Right lobe of liver (tissue), 6 donors: Measurements from ENCODE around the gene TMEM255B. TPM values are rescaled to one million over a fixed set of nuclear protein-coding genes. Genes with fewer than 3 reads are reported as not detected.

Source experiments
- ATAC-seq, 4 donors: fragments of 200-7000 bp; cut with Tn5 transposase; one replicate each; pipeline ENCODE4 v1.9.1; 2020; ENCODE audit warnings: mild to moderate bottlenecking in 4 of 4, moderate library complexity in 4 of 4
- DNase-seq, 3 donors: peaks; one replicate each; pipeline ENCODE4 v3.0.0-alpha.2; 2020
- H3K27ac ChIP-seq, 3 donors: fragments of 200-600 bp; one replicate each; pipeline ENCODE4 v1.8.0; 2022
- H3K27me3 ChIP-seq, 2 donors: fragments of 200-600 bp; one replicate each; pipeline ENCODE4 v1.8.0; 2022
- H3K36me3 ChIP-seq, 4 donors: fragments of 200-600 bp; sonication (generic) in 1 of 4; one replicate each; pipeline versions ENCODE4 v1.5.1 to v1.8.0; 2017 to 2022; ENCODE audit warnings: control low read depth in 1 of 4
- H3K4me1 ChIP-seq, 4 donors: fragments of 200-600 bp; sonication (generic) in 1 of 4; one replicate each; pipeline versions ENCODE4 v1.5.1 to v1.8.0; 2017 to 2022; ENCODE audit warnings: control low read depth in 1 of 4
- H3K4me3 ChIP-seq, 3 donors: fragments of 200-600 bp; one replicate each; pipeline ENCODE4 v1.8.0; 2022
- H3K9me3 ChIP-seq, 4 donors: fragments of 200-600 bp; sonication (generic) in 1 of 4; one replicate each; pipeline versions ENCODE4 v1.5.1 to v1.8.0; 2017 to 2022; ENCODE audit warnings: control low read depth in 1 of 4
- POLR2A ChIP-seq: fragments of 450-650 bp; IDR thresholded peaks from one replicate; pipeline ENCODE4 v1.6.1; 2017; ENCODE audit warnings: antibody characterized with exemption, mild to moderate bottlenecking
- WGBS: methylation state at CpG from one replicate; pipeline ENCODE4 v1.1.6; 2018; ENCODE audit warnings: low coverage, low lambda C conversion rate; ENCODE audit not compliant: insufficient coverage; ENCODE audit errors: missing lambda C conversion rate; 5-methylcytosine and 5-hydroxymethylcytosine counted together
- intact Hi-C, 2 donors: fragments of 100-400 bp; cut with DNase I; formaldehyde crosslinking; loops; one replicate each; pipeline versions ENCODE4 v1.11.2 to v1.14.1; 2022
- total RNA-seq, 6 experiments: library from RNA; depleted of rRNA in 2 of 6; stranded (reverse); fragments of >200 nt in 2 of 6; fragmentation: NEBNext Ultra II Directional in 3 of 6; extraction: Animal tissue kit (Norgen Biotek cat#: 25700) in 3 of 6; gene quantifications; one replicate each; pipeline versions ENCODE4 v1.1.0 to v1.2.4, GENCODE V29; 2016 to 2023
- TF ChIP-seq, protein P1 (sequence below), 4 donors: fragments of 200-600 bp in 3 of 4; fragments of 450-650 bp in 1 of 4; IDR thresholded peaks; one replicate each; pipeline versions ENCODE4 v1.5.1 to v1.8.0; 2016 to 2022; ENCODE audit warnings: antibody characterized with exemption in 4 of 4, mild to moderate bottlenecking in 2 of 4
- donor health status: DM: no; HTN: yes; CAD: no.
- donor health status: DM: no; HTN: no; CAD: no.
- donor health status: DM: no; HTN: no; CAD: no.
- donor health status: DM: no; HTN: yes; CAD: no.
- donor health status: DM: no; HTN: yes; CAD: no.

Gene TMEM255B
- total RNA-seq, 6 experiments from 2014 or later = 2.5 to 10.4 (median 6.2) TPM

DNA sequence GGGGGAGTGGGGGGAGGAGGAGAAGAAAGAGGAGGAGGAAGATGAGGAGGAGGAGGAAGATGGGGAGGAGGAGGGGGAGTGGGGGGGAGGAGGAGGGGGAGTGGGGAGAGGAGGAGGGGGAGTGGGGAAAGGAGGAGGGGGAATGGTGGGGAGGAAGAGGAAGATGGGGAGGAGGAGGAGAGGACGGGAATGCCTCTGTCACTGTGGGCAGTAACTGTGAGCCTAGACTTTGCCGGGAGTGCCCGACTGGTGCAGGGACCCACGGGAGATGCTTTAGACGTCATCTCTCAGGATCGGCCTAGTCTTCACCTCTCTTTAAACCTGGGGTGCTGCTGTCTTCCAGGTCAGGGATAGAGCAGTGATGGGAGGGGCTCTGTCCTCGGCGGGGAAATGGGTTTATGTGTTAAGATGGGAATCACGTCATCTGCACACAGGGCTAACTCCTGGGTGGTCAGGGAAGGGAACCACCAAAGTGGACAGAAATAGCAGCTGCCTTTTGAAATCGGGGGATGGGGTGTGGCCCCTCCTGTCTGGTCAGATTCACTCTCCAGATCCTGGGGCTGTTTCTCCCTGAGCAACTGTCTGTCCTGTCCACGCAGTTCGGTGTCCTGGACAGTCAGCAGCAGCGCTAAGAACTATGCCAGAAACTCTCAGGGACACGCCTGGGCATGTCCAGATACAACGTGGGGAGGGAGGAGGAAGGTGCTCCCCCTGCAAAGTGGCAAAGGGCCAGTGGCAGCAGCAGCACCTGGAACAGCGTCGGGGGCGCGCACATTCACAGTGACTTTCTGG lies 77.9 kb downstream of the TMEM255B start:
- H3K27ac ChIP-seq = peak overlapping the region; percentile 10 to 78 (median 65)
- ATAC-seq (peak; percentile 6 to 45 (median 32)), DNase-seq (peak; percentile 47 to 70 (median 67))
- H3K27me3 ChIP-seq = no peaks in the 10 kb centered on the region
- intact Hi-C loops = no loop called here
- H3K9me3 ChIP-seq = no peaks in the 10 kb centered on the region
- peaks cover 0 to 44% (median 0%) of the 10 kb centered on the region in 4 donors for H3K4me1 ChIP-seq
- H3K36me3 ChIP-seq = no peaks in the 10 kb centered on the region
- no peak overlapping the region for H3K4me3 ChIP-seq
- TF ChIP-seq, protein P1, sequence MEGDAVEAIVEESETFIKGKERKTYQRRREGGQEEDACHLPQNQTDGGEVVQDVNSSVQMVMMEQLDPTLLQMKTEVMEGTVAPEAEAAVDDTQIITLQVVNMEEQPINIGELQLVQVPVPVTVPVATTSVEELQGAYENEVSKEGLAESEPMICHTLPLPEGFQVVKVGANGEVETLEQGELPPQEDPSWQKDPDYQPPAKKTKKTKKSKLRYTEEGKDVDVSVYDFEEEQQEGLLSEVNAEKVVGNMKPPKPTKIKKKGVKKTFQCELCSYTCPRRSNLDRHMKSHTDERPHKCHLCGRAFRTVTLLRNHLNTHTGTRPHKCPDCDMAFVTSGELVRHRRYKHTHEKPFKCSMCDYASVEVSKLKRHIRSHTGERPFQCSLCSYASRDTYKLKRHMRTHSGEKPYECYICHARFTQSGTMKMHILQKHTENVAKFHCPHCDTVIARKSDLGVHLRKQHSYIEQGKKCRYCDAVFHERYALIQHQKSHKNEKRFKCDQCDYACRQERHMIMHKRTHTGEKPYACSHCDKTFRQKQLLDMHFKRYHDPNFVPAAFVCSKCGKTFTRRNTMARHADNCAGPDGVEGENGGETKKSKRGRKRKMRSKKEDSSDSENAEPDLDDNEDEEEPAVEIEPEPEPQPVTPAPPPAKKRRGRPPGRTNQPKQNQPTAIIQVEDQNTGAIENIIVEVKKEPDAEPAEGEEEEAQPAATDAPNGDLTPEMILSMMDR (IDR thresholded peaks at IDR 0.05) = no peak
- TF ChIP-seq POLR2A = no peak
- WGBS = 35% methylated on average over 8 of the region's 19 CpGs

DNA sequence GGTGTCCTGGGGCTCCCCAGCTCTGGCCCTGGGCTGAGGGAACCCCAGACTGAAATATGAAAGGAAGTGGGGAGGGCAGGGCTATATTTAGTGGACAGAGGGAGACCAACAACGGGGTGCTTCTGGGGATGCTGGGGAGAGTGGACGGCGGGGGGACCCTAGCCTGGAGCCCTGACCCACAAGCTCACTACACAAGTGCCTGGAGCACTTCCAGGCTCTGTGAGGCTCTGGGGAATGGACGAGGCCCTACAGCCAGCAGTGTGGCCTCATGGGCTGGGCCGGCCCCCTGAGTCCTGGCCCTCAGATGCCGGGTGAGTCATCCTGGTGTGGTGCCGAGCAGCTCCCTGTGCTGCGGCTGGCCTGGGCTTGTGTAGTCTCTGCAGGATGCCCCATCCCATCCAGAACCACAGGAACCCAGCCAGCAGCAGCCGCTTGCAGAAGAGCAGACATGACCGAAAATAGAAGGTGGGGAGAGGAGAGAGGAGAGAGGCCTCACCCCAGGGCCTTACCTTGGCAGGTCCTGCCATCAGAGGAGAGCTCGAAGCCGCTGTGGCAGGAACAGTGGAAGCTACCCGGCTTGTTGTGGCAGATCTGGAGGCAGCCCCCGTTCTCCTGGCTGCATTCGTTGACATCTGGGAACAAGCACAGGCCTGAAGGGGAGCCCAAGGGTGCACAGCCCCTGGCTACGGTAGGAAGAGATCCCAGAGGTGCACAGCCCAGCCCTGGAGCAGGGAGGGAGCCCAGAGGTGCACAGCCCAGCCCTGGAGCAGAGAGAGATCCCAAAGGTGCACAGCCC lies 78.7 kb downstream of the TMEM255B start:
- peak; percentile 81 to 93 (median 90) for DNase-seq
- intact Hi-C loops = no loop called here
- peak overlapping the region; percentile 10 to 78 (median 65) for H3K27ac ChIP-seq
- no peaks in the 10 kb centered on the region for H3K27me3 ChIP-seq
- TF ChIP-seq, protein P1 (IDR thresholded peaks at IDR 0.05) = no peak
- peak; percentile 67 for TF ChIP-seq POLR2A
- ATAC-seq = peak; percentile 75 to 89 (median 82)
- WGBS = 20% methylated on average over 3 of the region's 16 CpGs
- no peaks in the 10 kb centered on the region for H3K36me3 ChIP-seq
- H3K4me3 ChIP-seq = no peak overlapping the region
- H3K9me3 ChIP-seq = no peaks in the 10 kb centered on the region
- peaks cover 0 to 36% (median 0%) of the 10 kb centered on the region in 4 donors for H3K4me1 ChIP-seq

DNA sequence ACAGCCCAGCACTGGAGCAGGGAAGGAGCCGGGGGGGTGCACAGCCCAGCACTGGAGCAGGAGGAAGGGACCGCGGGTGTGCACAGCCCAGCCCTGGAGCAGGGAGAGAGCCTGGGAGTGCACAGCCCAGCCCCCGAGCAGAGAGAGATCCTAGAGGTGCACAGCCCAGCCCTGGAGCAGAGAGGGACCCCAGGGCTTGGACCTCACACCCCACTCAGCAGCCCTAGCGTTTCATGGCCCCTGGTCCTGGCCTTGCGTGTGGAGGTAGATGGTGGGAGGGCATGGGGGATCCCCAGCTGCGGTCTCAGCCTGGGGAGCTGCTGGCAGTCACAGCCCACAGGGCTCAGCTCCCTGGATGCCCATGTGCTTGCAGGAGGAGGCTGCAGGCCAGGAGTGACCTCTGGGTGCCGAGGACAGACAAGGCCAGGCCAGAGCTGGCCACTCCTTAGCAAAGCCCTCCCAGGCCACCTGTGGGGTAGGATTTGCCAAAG lies 79.7 kb downstream of the TMEM255B start:
- peaks cover 0 to 36% (median 0%) of the 10 kb centered on the region in 4 donors for H3K4me1 ChIP-seq
- H3K27me3 ChIP-seq = no peaks in the 10 kb centered on the region
- peak overlapping the region in 1 of 3 donors; percentile 33 for H3K27ac ChIP-seq
- 50% methylated on average over 2 of the region's 8 CpGs for WGBS
- no peaks in the 10 kb centered on the region for H3K36me3 ChIP-seq
- TF ChIP-seq POLR2A = no peak
- TF ChIP-seq, protein P1 (IDR thresholded peaks at IDR 0.05) = no peak
- no peak overlapping the region for H3K4me3 ChIP-seq
- intact Hi-C loops = no loop called here
- peak; percentile 24 to 67 (median 52) for DNase-seq
- H3K9me3 ChIP-seq = no peaks in the 10 kb centered on the region
- no peak for ATAC-seq

DNA sequence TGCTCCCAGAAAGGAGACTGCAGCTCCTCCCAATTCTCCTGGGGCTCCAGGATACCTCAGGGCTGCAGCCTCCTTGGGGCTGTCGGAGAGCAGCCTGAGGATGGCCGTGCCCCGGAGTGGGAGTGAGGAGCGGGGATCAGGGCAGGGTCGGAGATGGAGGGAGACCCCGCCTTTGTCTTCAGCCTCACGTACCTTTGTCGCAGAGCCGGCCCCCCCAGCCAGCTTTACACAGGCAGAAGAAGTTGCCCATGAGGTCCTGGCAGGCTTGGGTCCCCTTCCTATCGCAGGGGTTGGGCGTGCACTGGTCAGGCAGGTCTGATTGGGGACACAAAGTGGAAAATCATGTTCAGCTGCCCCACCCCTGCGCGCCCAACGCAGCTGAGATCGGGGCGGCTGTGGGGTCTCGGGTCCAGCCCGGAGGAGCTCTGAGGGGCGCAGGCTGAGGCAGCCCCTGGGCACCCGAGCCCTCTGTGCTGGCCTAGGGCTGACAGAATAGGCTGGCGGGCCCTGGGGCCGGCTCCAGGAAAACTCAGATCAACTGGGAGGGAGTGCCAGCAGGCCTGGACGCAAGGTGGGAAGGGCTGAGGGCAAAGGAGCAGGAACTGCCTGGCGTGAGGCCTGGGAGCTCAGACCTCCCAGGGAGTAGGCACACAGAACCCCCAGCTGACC lies 80.6 kb downstream of the TMEM255B start:
- ATAC-seq (peak; percentile 65 to 83 (median 75)), DNase-seq (peak; percentile 82 to 92 (median 88))
- no peaks in the 10 kb centered on the region for H3K27me3 ChIP-seq
- peaks cover 0 to 40% (median 2%) of the 10 kb centered on the region in 4 donors for H3K4me1 ChIP-seq
- H3K9me3 ChIP-seq = no peaks in the 10 kb centered on the region
- TF ChIP-seq, protein P1 (IDR thresholded peaks at IDR 0.05) = no peak
- peak; percentile 66 for TF ChIP-seq POLR2A
- WGBS = 55% methylated on average over 7 of the region's 24 CpGs
- no peak overlapping the region for H3K4me3 ChIP-seq
- no peaks in the 10 kb centered on the region for H3K36me3 ChIP-seq
- intact Hi-C loops = no loop called here
- H3K27ac ChIP-seq = peak overlapping the region; percentile 56 to 84 (median 79)
